Measurements from ENCODE around the gene VPS16. TPM values are rescaled to one million over a fixed set of nuclear protein-coding genes. Genes with fewer than 3 reads are reported as not detected.
A peak's percentile ranks its signal among the peaks of the same experiment; 100 is the strongest.

The VPS16 gene
- total and polyA plus RNA-seq, 11 donors: 13.9 to 28.6 (median 19.7) TPM

DNA sequence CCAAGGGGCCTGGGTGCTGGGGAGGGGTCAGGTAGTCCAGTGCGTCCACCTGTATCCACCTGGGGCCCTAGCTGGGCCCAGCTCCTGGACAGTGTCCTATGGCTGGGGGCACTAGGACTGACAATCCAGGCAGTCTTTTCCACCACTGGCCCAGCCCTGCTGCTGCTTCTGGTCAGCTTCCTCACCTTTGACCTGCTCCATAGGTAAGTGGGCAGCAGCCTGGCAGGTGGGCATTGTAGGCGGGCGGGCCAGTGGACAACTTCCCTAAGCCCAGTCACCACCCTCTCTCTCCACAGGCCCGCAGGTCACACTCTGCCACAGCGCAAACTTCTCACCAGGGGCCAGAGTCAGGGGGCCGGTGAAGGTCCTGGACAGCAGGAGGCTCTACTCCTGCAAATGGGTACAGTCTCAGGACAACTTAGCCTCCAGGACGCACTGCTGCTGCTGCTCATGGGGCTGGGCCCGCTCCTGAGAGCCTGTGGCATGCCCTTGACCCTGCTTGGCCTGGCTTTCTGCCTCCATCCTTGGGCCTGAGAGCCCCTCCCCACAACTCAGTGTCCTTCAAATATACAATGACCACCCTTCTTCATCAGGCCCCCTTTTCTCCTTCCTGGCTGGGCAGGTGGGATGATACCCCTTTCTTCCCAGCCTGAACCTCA is 25.2 kb upstream of the VPS16 start:
- H3K27ac ChIP-seq: peak overlapping the region in 1 of 12 donors; percentile 49
- ATAC-seq (no peak), DNase-seq (no peak)
- WGBS, 4 donors: 87 to 96% (median 92%) methylated on average over 7 to 8 of the region's 8 CpGs
- H3K9me3 ChIP-seq: peaks cover 0 to 18% (median 7%) of the 10 kb centered on the region in 12 donors
- TF ChIP-seq POLR2A (IDR thresholded peaks at IDR 0.05): no peak
- intact Hi-C loops (cut with DNase I): no loop called here
- H3K36me3 ChIP-seq: no peaks in the 10 kb centered on the region
- H3K4me1 ChIP-seq: peaks cover 0 to 9% (median 0%) of the 10 kb centered on the region in 12 donors
- H3K4me3 ChIP-seq: no peak overlapping the region
- H3K27me3 ChIP-seq: peaks cover under 1 to 38% (median 7%) of the 10 kb centered on the region in 9 donors

DNA sequence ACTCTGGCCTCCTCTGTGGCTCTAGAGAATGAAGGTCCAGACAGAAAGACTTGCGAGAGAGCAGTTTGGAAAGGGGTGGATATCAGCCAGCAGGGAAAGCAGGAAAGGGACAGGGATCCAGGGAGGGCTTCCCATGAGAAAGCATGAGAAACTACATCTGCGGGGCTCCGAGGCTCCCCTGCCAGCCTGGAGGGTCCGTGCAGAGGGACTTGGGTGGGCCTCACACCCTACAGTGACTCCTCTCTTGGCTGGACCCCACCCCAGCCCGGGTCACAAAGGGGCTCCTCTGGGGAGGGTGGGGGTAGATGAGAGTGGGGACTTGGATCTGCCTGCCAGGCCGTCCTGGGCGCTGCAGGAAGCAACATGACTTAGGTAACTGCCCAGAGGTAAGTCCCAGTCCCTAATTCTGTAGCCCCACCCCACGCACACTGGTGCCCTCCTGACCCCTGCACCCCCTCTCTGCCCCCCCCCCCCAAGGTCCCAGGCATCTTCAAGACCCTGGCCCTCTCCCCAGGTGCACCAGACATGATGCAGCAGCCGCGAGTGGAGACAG is 24.4 kb upstream of the VPS16 start, which contains the start of gene TMEM239:
TMEM239 (plus strand) TSS at position 335 of the 553 bp plus-strand sequence; CDS start at position 526, 191 bp downstream.
- no peak for DNase-seq
- Histone ChIP-seq H3K9me3 (peaks cover 0 to 16% (median 7%) of the 10 kb centered on the region in 12 donors), H3K27ac (peak within 1 kb of the TSS in 1 of 12 donors; percentile 49), H3K4me3 (no peak within 1 kb of the TSS), H3K36me3 (no peaks in the 10 kb centered on the region), H3K4me1 (peaks cover 0 to 13% (median 0%) of the 10 kb centered on the region in 12 donors), H3K27me3 (peaks cover 5 to 39% (median 15%) of the 10 kb centered on the region in 9 donors)
- intact Hi-C loops (cut with DNase I): no loop called here
- TF ChIP-seq, protein P1, sequence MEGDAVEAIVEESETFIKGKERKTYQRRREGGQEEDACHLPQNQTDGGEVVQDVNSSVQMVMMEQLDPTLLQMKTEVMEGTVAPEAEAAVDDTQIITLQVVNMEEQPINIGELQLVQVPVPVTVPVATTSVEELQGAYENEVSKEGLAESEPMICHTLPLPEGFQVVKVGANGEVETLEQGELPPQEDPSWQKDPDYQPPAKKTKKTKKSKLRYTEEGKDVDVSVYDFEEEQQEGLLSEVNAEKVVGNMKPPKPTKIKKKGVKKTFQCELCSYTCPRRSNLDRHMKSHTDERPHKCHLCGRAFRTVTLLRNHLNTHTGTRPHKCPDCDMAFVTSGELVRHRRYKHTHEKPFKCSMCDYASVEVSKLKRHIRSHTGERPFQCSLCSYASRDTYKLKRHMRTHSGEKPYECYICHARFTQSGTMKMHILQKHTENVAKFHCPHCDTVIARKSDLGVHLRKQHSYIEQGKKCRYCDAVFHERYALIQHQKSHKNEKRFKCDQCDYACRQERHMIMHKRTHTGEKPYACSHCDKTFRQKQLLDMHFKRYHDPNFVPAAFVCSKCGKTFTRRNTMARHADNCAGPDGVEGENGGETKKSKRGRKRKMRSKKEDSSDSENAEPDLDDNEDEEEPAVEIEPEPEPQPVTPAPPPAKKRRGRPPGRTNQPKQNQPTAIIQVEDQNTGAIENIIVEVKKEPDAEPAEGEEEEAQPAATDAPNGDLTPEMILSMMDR (IDR thresholded peaks at IDR 0.05): no peak
- TF ChIP-seq POLR2A (IDR thresholded peaks at IDR 0.05): no peak
- WGBS, 4 donors: 58 to 82% (median 71%) methylated on average over 8 to 10 of the region's 10 CpGs
- no peak for ATAC-seq

DNA sequence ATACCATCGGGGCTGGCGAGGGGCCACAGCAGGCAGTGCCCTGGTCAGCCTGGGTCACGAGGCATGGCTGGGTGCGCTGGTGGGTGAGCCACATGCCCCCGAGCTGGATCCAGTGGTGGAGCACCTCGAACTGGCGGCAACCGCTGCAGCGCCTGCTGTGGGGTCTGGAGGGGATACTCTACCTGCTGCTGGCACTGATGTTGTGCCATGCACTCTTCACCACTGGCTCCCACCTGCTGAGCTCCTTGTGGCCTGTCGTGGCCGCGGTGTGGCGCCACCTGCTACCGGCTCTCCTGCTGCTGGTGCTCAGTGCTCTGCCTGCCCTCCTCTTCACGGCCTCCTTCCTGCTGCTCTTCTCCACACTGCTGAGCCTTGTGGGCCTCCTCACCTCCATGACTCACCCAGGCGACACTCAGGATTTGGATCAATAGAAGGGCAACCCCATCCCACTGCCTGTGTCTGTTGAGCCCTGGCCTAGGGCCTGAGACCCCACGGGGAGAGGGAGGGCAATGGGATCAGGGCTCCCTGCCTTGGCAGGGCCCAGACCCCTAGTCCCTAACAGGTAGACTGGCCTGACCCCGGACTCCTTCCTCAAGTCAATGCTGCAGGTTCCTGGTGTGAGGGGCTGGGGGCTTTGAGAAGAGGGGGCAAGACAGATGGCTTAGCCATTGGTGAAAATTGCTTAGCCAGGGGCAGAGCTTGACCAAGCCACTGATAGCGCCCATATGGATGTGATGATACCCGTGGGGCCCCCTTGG is 23.8 kb upstream of the VPS16 start:
- no peak for ATAC-seq
- H3K4me1 ChIP-seq: peaks cover 0 to 17% (median 0%) of the 10 kb centered on the region in 12 donors
- H3K27me3 ChIP-seq: peaks cover 6 to 39% (median 21%) of the 10 kb centered on the region in 9 donors
- H3K27ac ChIP-seq: no peak overlapping the region
- H3K36me3 ChIP-seq: no peaks in the 10 kb centered on the region
- intact Hi-C loops (cut with DNase I): no loop called here
- no peak for DNase-seq
- H3K4me3 ChIP-seq: no peak overlapping the region
- H3K9me3 ChIP-seq: peaks cover 0 to 9% (median 6%) of the 10 kb centered on the region in 12 donors
- no peak for TF ChIP-seq POLR2A (IDR thresholded peaks at IDR 0.05)
- TF ChIP-seq, protein P1 (IDR thresholded peaks at IDR 0.05): no peak
- WGBS, 4 donors: 73 to 81% (median 77%) methylated on average over 13 to 20 of the region's 20 CpGs

DNA sequence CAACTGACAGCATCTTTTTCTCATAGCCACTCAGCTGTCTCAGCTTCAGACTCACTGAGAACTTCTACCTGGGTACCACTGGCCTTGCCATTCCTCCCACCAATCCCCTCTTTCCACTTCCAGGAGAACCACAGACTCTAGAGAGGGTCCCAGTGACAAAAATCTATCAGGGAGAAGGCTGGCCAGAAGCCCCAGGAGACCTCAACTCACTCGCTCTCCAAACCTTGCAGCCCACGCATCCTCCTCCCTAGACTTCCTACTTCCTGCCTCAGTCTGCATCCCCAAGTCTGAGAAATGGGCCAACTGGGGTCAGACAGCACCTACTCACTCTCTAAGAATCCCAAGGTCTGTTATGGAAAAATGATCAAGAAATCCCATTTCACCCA is 23.2 kb upstream of the VPS16 start:
- Histone ChIP-seq H3K9me3 (peaks cover 0 to 4% (median under 1%) of the 10 kb centered on the region in 12 donors), H3K4me3 (no peak overlapping the region), H3K4me1 (peaks cover 0 to 20% (median 0%) of the 10 kb centered on the region in 12 donors), H3K27me3 (peaks cover 6 to 39% (median 26%) of the 10 kb centered on the region in 9 donors), H3K27ac (no peak overlapping the region), H3K36me3 (no peaks in the 10 kb centered on the region)
- no peak for TF ChIP-seq POLR2A (IDR thresholded peaks at IDR 0.05)
- TF ChIP-seq, protein P1 (IDR thresholded peaks at IDR 0.05): no peak
- WGBS, 4 donors: 71 to 86% (median 74%) methylated on average over 2 of the region's 2 CpGs
- ATAC-seq: no peak
- intact Hi-C loops (cut with DNase I): no loop called here
- no peak for DNase-seq

Data from heart left ventricle (tissue), 16 donors.